Measurements from ENCODE around the gene MAGEA11. TPM values are rescaled to one million over a fixed set of nuclear protein-coding genes. Genes with fewer than 3 reads are reported as not detected.

MAGEA11 gene
- total and polyA plus RNA-seq, 9 of the 15 experiments (the other 6 are each of a cell fraction or from before 2014, with no cell fraction given): 0.04 to 0.18 TPM; not detected in 7

GRCh38 chrX:149713279-149714050, 1.6 kb downstream of the MAGEA11 start:
- Histone ChIP-seq H2AFZ (ENCODE audit: low read depth, low read length) (no peak overlapping the region), H3K36me3 (ENCODE audit: control insufficient read depth, insufficient read depth, low read length) (no peaks in the 10 kb centered on the region), H3K79me2 (ENCODE audit: control insufficient read depth, insufficient read depth, low read length) (no peaks in the 10 kb centered on the region), H3K9me1 (ENCODE audit: control insufficient read depth, insufficient read depth, low read length) (no peaks in the 10 kb centered on the region), H3K9me3 (replicated peaks; ENCODE audit: control insufficient read depth, insufficient read depth, low read depth, low read length) (no peaks in the 10 kb centered on the region), H3K4me2 (ENCODE audit: insufficient read depth, low read length) (no peak overlapping the region), H3K4me3 (no peak overlapping the region), H4K20me1 (replicated peaks; ENCODE audit: control insufficient read depth, insufficient read depth, low read length) (no peaks in the 10 kb centered on the region), H3K27ac (ENCODE audit: extremely low read depth, low read depth, low read length) (no peak overlapping the region), H3K27me3 (ENCODE audit: control insufficient read depth in 2 of 2, insufficient read depth in 2 of 2, low read length in 2 of 2) (peaks cover 0 to 5% of the 10 kb centered on the region in 2 experiments; a peak in 1 of 5 replicates), H3K9ac (ENCODE audit: insufficient read depth in 1 of 2, low read depth in 2 of 2, low read length in 2 of 2) (no peak overlapping the region), H3K4me1 (replicated peaks in 1 of 2; ENCODE audit: control insufficient read depth in 2 of 2, insufficient read depth in 2 of 2, low read length in 2 of 2) (no peaks in the 10 kb centered on the region)
- no peak for FAIRE-seq
- ChIA-PET POLR2A (no interaction called here), CTCF (ENCODE audit: low intra/inter-chr PET ratio) (no interaction called here)
- WGBS (ENCODE audit: insufficient coverage, low coverage, missing lambda C conversion rate): 0% methylated on average over 5 of the region's 5 CpGs
- ATAC-seq: no peak
- no TSS peak for BruUV-seq (replicated peaks)
- no peak for DNase-seq (ENCODE audit: extremely low read depth in 1 of 4, low spot score in 3 of 4)
- intact Hi-C loops (cut with micrococcal nuclease): no loop called here
- in situ Hi-C loops (cut with MboI): no loop called here
- no peak for TF ChIP-seq EP400 (IDR thresholded peaks at IDR 0.05)
- no peak for TF ChIP-seq KDM2B (CRISPR knock-in tag; IDR thresholded peaks at IDR 0.05)
- TF ChIP-seq, protein P1, sequence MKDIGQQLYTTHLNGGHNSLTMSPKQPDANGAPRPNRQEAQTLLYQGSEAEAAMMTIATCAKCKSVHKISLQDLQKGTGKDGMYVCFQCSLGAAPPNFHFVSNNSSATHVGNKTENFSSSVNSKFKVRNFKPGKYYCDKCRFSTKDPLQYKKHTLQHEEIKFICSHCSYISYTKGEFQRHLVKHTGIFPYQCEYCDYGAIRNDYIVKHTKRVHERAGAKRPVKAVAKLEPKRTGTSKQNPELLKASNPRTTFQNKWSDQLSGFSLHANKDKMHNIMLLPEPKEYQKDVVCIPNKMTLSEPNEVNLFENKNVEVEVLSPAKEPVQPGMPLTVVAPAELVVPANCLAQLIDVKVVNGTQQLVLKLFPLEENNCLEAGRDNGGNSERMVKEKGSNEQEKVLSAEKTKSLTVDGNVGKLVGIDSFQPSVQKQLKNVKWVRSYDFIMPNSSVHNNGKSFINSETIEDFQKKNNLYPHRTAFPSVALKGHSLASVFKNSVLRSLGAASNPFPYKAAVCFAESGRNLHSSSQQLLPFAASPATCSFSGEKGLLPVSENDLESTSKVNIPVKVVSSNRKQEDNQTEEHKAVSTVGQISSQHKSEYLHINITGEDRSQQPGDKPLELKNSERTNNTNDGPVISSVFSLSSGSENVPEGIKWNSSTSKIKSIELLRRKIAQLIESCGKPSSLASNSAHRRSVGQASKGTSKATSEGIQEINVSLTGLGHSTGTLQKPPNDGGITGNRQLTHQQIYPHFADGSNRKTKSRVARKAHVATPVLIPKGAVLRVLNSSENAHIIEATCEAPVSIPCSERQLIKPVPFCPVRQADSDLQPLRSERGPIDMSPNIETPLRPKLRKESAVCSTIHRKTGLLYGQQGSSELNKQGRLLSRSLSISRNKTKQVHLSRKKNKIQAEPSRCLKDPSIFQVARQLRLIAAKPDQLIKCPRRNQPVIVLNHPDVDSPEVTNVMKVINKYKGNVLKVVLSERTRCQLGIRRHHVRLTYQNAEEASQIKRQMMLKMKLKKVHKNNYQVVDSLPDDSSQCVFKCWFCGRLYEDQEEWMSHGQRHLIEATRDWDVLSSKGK (CRISPR knock-in tag; IDR thresholded peaks at IDR 0.05): no peak
- no peak for TF ChIP-seq ZNF23 (CRISPR knock-in tag; IDR thresholded peaks at IDR 0.05)
- TF ChIP-seq, protein P2, sequence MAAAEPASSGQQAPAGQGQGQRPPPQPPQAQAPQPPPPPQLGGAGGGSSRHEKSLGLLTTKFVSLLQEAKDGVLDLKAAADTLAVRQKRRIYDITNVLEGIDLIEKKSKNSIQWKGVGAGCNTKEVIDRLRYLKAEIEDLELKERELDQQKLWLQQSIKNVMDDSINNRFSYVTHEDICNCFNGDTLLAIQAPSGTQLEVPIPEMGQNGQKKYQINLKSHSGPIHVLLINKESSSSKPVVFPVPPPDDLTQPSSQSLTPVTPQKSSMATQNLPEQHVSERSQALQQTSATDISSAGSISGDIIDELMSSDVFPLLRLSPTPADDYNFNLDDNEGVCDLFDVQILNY (CRISPR knock-in tag; IDR thresholded peaks at IDR 0.05): no peak
- TF ChIP-seq NCOA2 (IDR thresholded peaks at IDR 0.05; ENCODE audit: partially characterized antibody in 2 of 2): no peak
- TF ChIP-seq HDGF (IDR thresholded peaks at IDR 0.05): no peak
- no peak for TF ChIP-seq E2F8 (IDR thresholded peaks at IDR 0.05; ENCODE audit: low read depth, partially characterized antibody)
- no peak for TF ChIP-seq PML (IDR thresholded peaks at IDR 0.05; ENCODE audit: low read length)
- TF ChIP-seq POLR2AphosphoS5 (IDR thresholded peaks at IDR 0.05; ENCODE audit: control insufficient read depth, insufficient read depth, low read depth, low read length): no peak
- no peak for TF ChIP-seq ETV5 (CRISPR knock-in tag; IDR thresholded peaks at IDR 0.05; ENCODE audit: low read depth)
- no peak for TF ChIP-seq PPARD (CRISPR knock-in tag; IDR thresholded peaks at IDR 0.05)
- TF ChIP-seq, protein P3, sequence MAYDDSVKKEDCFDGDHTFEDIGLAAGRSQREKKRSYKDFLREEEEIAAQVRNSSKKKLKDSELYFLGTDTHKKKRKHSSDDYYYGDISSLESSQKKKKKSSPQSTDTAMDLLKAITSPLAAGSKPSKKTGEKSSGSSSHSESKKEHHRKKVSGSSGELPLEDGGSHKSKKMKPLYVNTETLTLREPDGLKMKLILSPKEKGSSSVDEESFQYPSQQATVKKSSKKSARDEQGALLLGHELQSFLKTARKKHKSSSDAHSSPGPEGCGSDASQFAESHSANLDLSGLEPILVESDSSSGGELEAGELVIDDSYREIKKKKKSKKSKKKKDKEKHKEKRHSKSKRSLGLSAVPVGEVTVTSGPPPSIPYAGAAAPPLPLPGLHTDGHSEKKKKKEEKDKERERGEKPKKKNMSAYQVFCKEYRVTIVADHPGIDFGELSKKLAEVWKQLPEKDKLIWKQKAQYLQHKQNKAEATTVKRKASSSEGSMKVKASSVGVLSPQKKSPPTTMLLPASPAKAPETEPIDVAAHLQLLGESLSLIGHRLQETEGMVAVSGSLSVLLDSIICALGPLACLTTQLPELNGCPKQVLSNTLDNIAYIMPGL (CRISPR knock-in tag; IDR thresholded peaks at IDR 0.05): no peak

Data from K562 (cell line).